Measurements from ENCODE around the gene KRTAP10-8. TPM values are rescaled to one million over a fixed set of nuclear protein-coding genes. Genes with fewer than 3 reads are reported as not detected.
A peak's percentile ranks its signal among the peaks of the same experiment; 100 is the strongest.

KRTAP10-8 gene
- total RNA-seq, 1 donor: not detected

DNA sequence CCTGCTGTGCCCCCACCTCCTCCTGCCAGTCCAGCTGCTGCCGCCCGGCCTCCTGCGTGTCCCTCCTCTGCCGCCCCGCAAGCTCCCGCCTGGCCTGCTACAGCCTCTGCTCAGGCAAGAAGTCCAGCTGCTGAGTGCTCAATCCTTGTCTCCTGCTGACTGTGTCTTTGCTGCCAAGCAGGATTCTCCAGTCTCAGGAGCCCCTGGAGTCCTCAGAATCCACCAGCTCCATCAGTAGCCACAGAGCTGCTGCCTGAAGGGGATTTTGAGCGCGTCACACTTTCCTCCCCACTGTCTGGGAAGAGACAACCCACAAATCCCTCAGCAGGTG is 35.3 kb downstream of the KRTAP10-8 start:
- H3K27me3 ChIP-seq (ENCODE audit: insufficient read depth, low read length): peaks cover 3% of the 10 kb centered on the region
- no peaks in the 10 kb centered on the region for H4K20me1 ChIP-seq (ENCODE audit: insufficient read depth, low read length)
- TF ChIP-seq, protein P1, sequence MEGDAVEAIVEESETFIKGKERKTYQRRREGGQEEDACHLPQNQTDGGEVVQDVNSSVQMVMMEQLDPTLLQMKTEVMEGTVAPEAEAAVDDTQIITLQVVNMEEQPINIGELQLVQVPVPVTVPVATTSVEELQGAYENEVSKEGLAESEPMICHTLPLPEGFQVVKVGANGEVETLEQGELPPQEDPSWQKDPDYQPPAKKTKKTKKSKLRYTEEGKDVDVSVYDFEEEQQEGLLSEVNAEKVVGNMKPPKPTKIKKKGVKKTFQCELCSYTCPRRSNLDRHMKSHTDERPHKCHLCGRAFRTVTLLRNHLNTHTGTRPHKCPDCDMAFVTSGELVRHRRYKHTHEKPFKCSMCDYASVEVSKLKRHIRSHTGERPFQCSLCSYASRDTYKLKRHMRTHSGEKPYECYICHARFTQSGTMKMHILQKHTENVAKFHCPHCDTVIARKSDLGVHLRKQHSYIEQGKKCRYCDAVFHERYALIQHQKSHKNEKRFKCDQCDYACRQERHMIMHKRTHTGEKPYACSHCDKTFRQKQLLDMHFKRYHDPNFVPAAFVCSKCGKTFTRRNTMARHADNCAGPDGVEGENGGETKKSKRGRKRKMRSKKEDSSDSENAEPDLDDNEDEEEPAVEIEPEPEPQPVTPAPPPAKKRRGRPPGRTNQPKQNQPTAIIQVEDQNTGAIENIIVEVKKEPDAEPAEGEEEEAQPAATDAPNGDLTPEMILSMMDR (IDR thresholded peaks at IDR 0.05; ENCODE audit: extremely low read depth, low read depth, low read length): no peak
- H3K4me1 ChIP-seq (ENCODE audit: insufficient read depth, low read length): no peaks in the 10 kb centered on the region
- H3K4me2 ChIP-seq (ENCODE audit: insufficient read depth, low read length): no peak overlapping the region
- no peaks in the 10 kb centered on the region for H3K36me3 ChIP-seq (ENCODE audit: insufficient read depth, low read length)
- peak; percentile 47 for DNase-seq (ENCODE audit: insufficient read length, low spot score, missing footprints)
- no peak overlapping the region for H2AFZ ChIP-seq (ENCODE audit: low read length)
- no peak overlapping the region for H3K27ac ChIP-seq (ENCODE audit: low read depth, low read length)
- no peaks in the 10 kb centered on the region for H3K9me3 ChIP-seq (ENCODE audit: low read depth, low read length)
- H3K4me3 ChIP-seq (ENCODE audit: insufficient read depth, low read length): no peak overlapping the region
- no peaks in the 10 kb centered on the region for H3K79me2 ChIP-seq (ENCODE audit: insufficient read depth, low read length)

DNA sequence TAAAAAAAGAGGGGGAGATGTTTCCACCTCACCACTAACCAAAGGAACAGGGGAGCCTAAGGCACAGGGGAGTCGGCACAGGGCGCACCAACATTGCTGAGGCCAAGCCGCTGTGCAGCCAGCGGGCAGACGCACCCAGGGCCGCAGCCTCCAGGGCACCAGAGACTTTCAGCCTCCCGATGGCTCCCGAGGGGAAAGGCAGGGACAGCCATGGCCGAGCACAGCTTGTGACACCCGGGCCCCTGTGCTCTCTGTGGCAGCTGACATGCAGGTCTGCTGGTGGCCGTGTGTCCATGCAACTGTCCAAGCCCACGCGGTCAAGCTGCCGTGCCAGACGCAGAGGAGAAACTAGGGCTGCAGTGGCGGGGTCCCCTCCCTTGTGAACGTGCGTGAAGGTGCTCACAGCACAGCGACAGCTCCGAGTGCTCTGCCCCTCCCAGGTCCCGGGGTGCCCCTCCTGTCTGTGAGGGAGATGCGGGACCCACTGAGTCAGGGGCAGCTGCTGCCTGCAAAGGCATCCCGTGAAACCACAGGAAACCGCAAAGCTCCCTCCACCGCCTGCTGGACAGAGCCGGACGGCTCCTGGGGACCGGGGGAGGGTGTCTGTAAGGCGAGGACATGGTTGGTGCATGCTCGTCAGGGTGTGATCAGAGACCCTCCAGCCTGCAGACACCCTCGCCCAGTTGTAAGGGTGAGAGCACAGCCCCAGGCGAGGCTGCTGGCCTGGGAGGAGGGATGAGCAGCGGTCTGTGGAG is 36.9 kb downstream of the KRTAP10-8 start:
- peaks cover 3% of the 10 kb centered on the region for H3K27me3 ChIP-seq (ENCODE audit: insufficient read depth, low read length)
- H3K4me3 ChIP-seq (ENCODE audit: insufficient read depth, low read length): no peak overlapping the region
- no peaks in the 10 kb centered on the region for H3K36me3 ChIP-seq (ENCODE audit: insufficient read depth, low read length)
- no peak overlapping the region for H3K4me2 ChIP-seq (ENCODE audit: insufficient read depth, low read length)
- H3K4me1 ChIP-seq (ENCODE audit: insufficient read depth, low read length): no peaks in the 10 kb centered on the region
- TF ChIP-seq, protein P1 (IDR thresholded peaks at IDR 0.05; ENCODE audit: extremely low read depth, low read depth, low read length): no peak
- DNase-seq (ENCODE audit: insufficient read length, low spot score, missing footprints): peak; percentile 59
- no peak overlapping the region for H2AFZ ChIP-seq (ENCODE audit: low read length)
- H4K20me1 ChIP-seq (ENCODE audit: insufficient read depth, low read length): no peaks in the 10 kb centered on the region
- no peaks in the 10 kb centered on the region for H3K9me3 ChIP-seq (ENCODE audit: low read depth, low read length)
- H3K27ac ChIP-seq (ENCODE audit: low read depth, low read length): no peak overlapping the region
- no peaks in the 10 kb centered on the region for H3K79me2 ChIP-seq (ENCODE audit: insufficient read depth, low read length)

DNA sequence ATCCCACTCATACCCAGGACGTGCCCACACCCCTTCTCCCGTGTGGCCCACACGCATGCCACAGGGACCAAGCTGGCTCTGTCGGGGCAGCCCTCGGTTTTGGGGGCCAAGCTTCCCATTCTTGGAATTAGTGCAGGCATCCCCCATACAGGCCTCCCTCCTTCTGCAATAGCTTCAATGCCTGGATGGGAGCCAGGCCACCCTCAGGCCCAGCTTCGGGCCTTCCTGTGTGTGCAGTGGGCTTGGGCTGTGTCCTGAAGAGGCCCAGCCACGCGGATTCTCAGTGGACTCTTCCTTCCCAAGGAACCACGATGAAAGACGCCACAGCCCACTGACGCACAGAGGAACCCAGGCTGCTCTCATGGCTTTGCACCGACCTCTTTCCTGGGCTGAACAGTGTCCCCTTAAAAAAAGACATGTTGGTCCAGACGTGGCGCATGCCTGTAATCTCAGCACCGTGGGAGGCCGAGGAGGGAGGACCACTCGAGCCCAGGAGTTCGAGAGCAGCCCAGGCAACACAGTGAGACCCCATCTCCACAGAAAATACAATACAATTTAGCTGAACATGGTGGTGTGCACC is 37.7 kb downstream of the KRTAP10-8 start:
- Histone ChIP-seq H3K9me3 (ENCODE audit: low read depth, low read length) (no peaks in the 10 kb centered on the region), H3K27me3 (ENCODE audit: insufficient read depth, low read length) (peaks cover 3% of the 10 kb centered on the region)

More for the DNA sequence above, 37.7 kb downstream of the KRTAP10-8 start:
- H4K20me1 ChIP-seq (ENCODE audit: insufficient read depth, low read length): no peaks in the 10 kb centered on the region
- DNase-seq (ENCODE audit: insufficient read length, low spot score, missing footprints): no peak
- no peak overlapping the region for H2AFZ ChIP-seq (ENCODE audit: low read length)
- no peaks in the 10 kb centered on the region for H3K36me3 ChIP-seq (ENCODE audit: insufficient read depth, low read length)
- H3K79me2 ChIP-seq (ENCODE audit: insufficient read depth, low read length): no peaks in the 10 kb centered on the region
- no peak overlapping the region for H3K4me2 ChIP-seq (ENCODE audit: insufficient read depth, low read length)
- H3K4me1 ChIP-seq (ENCODE audit: insufficient read depth, low read length): no peaks in the 10 kb centered on the region
- TF ChIP-seq, protein P1 (IDR thresholded peaks at IDR 0.05; ENCODE audit: extremely low read depth, low read depth, low read length): no peak
- no peak overlapping the region for H3K27ac ChIP-seq (ENCODE audit: low read depth, low read length)
- H3K4me3 ChIP-seq (ENCODE audit: insufficient read depth, low read length): no peak overlapping the region

All from osteoblast (primary cell).